WI38 (cell line): ENCODE results near the gene KLHDC4.

Source experiments
- H3K4me3 ChIP-seq: 2 replicates; pipeline ENCODE4 v1.5.1; 2011; ENCODE audit warnings: low read depth, mild to moderate bottlenecking, control low read depth, low read length
- TF ChIP-seq, protein P1 (sequence below): IDR thresholded peaks from 2 replicates; pipeline ENCODE4 v1.5.1; 2012; ENCODE audit warnings: low read depth, mild to moderate bottlenecking, control low read depth, low read length

The KLHDC4 gene

DNA sequence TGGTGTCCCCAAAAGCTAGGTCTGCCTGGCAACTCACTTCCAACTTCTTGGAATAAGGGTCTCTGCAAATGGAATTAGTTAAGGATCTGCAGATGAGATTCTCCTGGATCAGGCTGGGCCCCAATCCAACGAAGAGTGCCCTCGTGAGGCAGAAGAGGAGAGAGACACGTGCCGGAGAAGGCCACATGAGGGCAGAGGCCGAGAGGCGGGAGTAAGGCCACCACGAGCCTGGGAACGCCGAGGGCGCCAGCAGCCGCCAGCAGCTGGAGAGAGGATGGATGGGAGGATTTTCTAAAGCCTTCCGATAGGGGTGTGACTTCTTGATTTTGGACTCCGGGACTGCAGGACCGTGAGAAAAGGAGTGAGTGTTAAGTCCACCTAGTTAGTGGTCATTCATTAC lies 87.2 kb downstream of the KLHDC4 start:
- TF ChIP-seq, protein P1, sequence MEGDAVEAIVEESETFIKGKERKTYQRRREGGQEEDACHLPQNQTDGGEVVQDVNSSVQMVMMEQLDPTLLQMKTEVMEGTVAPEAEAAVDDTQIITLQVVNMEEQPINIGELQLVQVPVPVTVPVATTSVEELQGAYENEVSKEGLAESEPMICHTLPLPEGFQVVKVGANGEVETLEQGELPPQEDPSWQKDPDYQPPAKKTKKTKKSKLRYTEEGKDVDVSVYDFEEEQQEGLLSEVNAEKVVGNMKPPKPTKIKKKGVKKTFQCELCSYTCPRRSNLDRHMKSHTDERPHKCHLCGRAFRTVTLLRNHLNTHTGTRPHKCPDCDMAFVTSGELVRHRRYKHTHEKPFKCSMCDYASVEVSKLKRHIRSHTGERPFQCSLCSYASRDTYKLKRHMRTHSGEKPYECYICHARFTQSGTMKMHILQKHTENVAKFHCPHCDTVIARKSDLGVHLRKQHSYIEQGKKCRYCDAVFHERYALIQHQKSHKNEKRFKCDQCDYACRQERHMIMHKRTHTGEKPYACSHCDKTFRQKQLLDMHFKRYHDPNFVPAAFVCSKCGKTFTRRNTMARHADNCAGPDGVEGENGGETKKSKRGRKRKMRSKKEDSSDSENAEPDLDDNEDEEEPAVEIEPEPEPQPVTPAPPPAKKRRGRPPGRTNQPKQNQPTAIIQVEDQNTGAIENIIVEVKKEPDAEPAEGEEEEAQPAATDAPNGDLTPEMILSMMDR = no peak

DNA sequence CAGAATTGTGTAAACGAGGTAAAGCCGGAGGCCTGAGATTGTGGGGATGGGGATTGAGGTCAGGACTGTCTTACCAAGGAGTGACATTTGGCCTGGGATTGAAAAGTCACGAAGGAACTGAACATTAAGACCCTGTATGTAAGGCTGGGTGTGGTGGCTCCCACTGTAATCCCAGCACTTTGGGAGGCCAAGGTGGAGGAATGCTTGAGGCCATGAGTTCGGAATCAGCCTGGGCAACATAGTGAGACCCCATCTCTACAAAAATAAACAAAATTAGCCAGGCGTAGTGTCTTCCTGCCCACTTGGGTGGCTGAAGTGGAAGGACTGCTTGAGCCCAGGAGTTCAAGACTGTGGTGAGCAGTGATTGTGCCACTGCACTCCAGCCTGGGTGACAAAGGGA lies 88.0 kb downstream of the KLHDC4 start:
- TF ChIP-seq, protein P1 = no peak
- no peak overlapping the region for H3K4me3 ChIP-seq

More for the DNA sequence above, 87.2 kb downstream of the KLHDC4 start:
- H3K4me3 ChIP-seq = no peak overlapping the region

DNA sequence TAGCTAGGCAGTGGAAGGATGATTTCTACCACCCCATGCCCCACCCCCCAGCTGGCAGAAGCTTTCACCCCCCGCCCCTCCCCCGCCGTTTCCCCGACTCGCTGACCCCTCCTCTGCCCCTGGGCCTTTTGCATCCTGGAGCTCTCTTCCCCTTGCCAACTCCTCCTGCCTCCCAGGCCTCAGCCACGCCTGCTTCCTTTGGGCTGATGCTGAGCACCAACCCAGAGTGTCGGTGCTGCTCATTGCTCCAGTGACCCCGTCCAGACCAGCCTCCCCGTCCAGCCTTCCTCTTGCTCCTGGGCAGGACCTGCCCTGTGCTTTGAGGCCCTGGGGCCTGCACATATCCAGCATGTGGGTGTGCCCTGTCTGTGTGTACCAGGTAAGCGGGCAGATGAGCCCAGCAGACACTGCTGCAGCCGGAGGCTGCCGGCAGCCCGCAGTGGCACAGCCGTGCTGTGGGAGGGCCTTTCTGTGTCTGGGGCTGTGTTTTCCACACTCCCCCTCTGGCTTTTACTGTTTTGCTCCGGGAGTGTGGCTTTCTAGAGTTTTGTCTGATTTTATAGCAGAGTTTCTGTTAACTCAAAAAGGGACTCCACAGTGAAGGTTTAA lies 90.6 kb downstream of the KLHDC4 start:
- TF ChIP-seq, protein P1 = no peak
- no peak overlapping the region for H3K4me3 ChIP-seq

DNA sequence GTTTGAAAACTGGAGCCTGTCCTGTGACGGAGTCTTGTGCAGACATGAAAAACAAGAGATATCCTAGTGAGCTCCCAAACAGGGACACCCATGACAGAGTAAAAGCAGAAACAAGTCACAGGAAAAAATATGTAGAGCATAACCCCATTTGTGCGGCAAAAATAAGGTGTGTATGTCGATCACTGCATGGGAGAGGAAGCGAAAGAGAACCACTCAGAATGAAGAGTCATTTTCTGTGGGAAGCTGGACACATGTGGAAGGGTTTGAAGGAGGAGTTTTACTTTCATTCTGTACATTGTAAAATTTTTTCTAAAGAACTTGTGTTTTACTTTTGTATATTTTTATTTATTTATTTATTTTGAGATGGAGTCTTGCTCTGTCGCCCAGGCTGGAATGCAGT lies 91.4 kb downstream of the KLHDC4 start:
- H3K4me3 ChIP-seq = no peak overlapping the region
- TF ChIP-seq, protein P1 = no peak

DNA sequence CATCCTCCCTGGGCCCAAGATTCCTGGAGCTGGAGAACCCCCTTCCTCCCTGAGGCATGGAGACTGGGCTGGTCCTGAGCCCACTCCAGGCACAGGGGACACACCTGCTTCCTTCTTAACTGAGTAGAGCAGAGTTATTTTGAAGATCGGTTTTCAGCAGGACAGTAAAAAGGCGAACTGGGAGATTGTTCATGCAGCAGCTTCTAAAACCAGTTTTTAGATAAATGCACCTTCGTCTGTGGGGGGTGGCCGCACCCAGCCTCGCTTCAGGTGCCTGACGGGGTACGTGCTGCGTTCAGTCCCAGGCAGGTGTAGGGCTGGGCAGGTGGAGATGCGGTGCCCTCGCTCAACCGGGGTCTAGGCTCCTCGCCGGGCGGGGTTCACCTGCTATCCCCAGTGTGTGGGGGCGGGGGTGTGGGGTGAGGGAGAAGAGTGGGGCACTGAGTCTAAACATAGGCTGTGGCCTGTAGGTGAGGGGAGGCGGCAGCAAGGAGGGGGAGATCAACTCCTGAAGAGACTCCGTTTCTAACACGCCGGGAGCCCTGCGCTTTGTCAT lies 94.0 kb downstream of the KLHDC4 start:
- H3K4me3 ChIP-seq = no peak overlapping the region
- TF ChIP-seq, protein P1 = no peak

DNA sequence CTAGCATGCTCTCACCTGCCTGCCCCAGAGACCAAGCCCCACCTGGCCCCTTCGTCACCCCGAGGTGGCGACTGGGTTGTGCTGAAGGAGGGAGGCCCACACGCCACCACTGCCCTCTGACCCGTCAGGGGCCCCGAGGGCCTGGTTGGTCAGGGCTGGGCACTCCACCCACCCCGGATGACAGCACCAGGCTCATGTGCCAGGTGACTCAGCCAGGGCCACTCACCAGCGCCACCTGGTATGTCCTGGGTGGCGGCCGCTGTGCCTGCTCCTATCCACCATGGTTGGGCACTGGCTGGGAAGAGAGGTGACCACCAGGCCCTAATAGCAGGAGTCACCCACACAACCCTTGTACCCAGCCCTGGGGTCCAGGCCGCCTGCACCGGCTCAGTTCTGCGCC lies 94.6 kb downstream of the KLHDC4 start:
- no peak overlapping the region for H3K4me3 ChIP-seq
- TF ChIP-seq, protein P1 = no peak

DNA sequence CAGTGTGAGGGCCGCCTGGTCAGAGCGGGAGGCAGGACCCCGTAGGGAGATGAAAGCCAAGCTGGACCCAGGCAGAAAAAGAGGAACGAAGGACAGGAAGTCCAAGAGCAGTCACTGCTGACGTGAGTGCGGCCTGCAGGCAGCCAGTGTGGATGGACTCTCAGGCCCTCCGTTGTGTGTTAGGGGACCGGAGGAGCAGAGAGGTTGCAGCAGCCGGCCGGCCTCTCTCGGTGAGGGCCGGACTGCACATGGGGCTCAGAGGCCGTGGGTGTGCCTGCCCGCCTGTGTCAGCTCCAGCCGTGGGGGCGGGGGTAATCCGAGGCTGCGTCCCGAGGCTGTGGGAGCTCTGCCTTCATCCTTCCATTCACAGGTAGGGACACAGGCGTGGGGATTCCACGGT lies 96.1 kb downstream of the KLHDC4 start:
- no peak overlapping the region for H3K4me3 ChIP-seq
- TF ChIP-seq, protein P1 = no peak
